Neural progenitor cell (in vitro differentiated cells): ENCODE results near the gene AKR7A2.

Experiments
- EZH2 ChIP-seq: fragments of 200-600 bp; sonication (generic); IDR thresholded peaks from 2 replicates; pipeline ENCODE4 v1.6.1; 2017; ENCODE audit warnings: antibody characterized with exemption, mild to moderate bottlenecking, moderate library complexity
- TF ChIP-seq, protein P1 (sequence below): fragments of 200-600 bp; sonication (generic); IDR thresholded peaks from 2 replicates; pipeline ENCODE4 v1.5.1; 2017; ENCODE audit warnings: antibody characterized with exemption, mild to moderate bottlenecking

GRCh38 chr1:19329611-19330010 lies 17.7 kb upstream of the AKR7A2 start:
- TF ChIP-seq EZH2 = no peak
- TF ChIP-seq, protein P1, sequence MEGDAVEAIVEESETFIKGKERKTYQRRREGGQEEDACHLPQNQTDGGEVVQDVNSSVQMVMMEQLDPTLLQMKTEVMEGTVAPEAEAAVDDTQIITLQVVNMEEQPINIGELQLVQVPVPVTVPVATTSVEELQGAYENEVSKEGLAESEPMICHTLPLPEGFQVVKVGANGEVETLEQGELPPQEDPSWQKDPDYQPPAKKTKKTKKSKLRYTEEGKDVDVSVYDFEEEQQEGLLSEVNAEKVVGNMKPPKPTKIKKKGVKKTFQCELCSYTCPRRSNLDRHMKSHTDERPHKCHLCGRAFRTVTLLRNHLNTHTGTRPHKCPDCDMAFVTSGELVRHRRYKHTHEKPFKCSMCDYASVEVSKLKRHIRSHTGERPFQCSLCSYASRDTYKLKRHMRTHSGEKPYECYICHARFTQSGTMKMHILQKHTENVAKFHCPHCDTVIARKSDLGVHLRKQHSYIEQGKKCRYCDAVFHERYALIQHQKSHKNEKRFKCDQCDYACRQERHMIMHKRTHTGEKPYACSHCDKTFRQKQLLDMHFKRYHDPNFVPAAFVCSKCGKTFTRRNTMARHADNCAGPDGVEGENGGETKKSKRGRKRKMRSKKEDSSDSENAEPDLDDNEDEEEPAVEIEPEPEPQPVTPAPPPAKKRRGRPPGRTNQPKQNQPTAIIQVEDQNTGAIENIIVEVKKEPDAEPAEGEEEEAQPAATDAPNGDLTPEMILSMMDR = no peak
